ENCODE data around the gene SPATA9.

SPATA9 gene

GRCh38 chr5:95628933-95629332 lies 53.9 kb downstream of the SPATA9 start:
- TF ChIP-seq CTCF (IDR thresholded peaks at IDR 0.05; ENCODE audit: low read depth, low read length), result no peak
- no peak for DNase-seq (ENCODE audit: low read depth, low spot score)
- H3K4me3 ChIP-seq (ENCODE audit: low read depth, low read length), result no peak overlapping the region
- in situ Hi-C loops (cut with HindIII; ENCODE audit: low sequenced_read_pairs), result no loop called here

- H3K4me3 ChIP-seq (ENCODE audit: low read depth, low read length), result no peak overlapping the region
- TF ChIP-seq CTCF (IDR thresholded peaks at IDR 0.05; ENCODE audit: low read depth, low read length), result no peak
- in situ Hi-C loops (cut with HindIII; ENCODE audit: low sequenced_read_pairs), result no loop called here
- DNase-seq (ENCODE audit: low read depth, low spot score), result no peak
Measured at GRCh38 chr5:95627971-95628810, 54.6 kb downstream of the SPATA9 start.

GRCh38 chr5:95626701-95627100 lies 56.1 kb downstream of the SPATA9 start:
- no peak for DNase-seq (ENCODE audit: low read depth, low spot score)
- in situ Hi-C loops (cut with HindIII; ENCODE audit: low sequenced_read_pairs), result no loop called here

GRCh38 chr5:95624368-95624767 lies 58.4 kb downstream of the SPATA9 start:
- in situ Hi-C loops (cut with HindIII; ENCODE audit: low sequenced_read_pairs), result no loop called here
- no peak for DNase-seq (ENCODE audit: low read depth, low spot score)
- TF ChIP-seq CTCF (IDR thresholded peaks at IDR 0.05; ENCODE audit: low read depth, low read length), result no peak

More at GRCh38 chr5:95626701-95627100, 56.1 kb downstream of the SPATA9 start:
- TF ChIP-seq CTCF (IDR thresholded peaks at IDR 0.05; ENCODE audit: low read depth, low read length), result no peak
- H3K4me3 ChIP-seq (ENCODE audit: low read depth, low read length), result no peak overlapping the region

GRCh38 chr5:95623706-95624105 lies 59.1 kb downstream of the SPATA9 start:
- no peak for DNase-seq (ENCODE audit: low read depth, low spot score)
- H3K4me3 ChIP-seq (ENCODE audit: low read depth, low read length), result no peak overlapping the region
- in situ Hi-C loops (cut with HindIII; ENCODE audit: low sequenced_read_pairs), result no loop called here
- no peak for TF ChIP-seq CTCF (IDR thresholded peaks at IDR 0.05; ENCODE audit: low read depth, low read length)

More at GRCh38 chr5:95624368-95624767, 58.4 kb downstream of the SPATA9 start:
- H3K4me3 ChIP-seq (ENCODE audit: low read depth, low read length), result no peak overlapping the region

- no peak for DNase-seq (ENCODE audit: low read depth, low spot score)
- H3K4me3 ChIP-seq (ENCODE audit: low read depth, low read length), result no peak overlapping the region
- TF ChIP-seq CTCF (IDR thresholded peaks at IDR 0.05; ENCODE audit: low read depth, low read length), result no peak
- in situ Hi-C loops (cut with HindIII; ENCODE audit: low sequenced_read_pairs), result no loop called here
Measured at GRCh38 chr5:95621839-95622629, 60.8 kb downstream of the SPATA9 start.
